GM18526 (cell line): ENCODE results near the gene GRIP1.

Experiments
- POLR2A ChIP-seq: IDR thresholded peaks from 3 replicates; pipeline ENCODE4 v1.6.1; 2011; ENCODE audit not compliant: insufficient read length; ENCODE audit errors: extremely low read depth

The GRIP1 gene, protein sequence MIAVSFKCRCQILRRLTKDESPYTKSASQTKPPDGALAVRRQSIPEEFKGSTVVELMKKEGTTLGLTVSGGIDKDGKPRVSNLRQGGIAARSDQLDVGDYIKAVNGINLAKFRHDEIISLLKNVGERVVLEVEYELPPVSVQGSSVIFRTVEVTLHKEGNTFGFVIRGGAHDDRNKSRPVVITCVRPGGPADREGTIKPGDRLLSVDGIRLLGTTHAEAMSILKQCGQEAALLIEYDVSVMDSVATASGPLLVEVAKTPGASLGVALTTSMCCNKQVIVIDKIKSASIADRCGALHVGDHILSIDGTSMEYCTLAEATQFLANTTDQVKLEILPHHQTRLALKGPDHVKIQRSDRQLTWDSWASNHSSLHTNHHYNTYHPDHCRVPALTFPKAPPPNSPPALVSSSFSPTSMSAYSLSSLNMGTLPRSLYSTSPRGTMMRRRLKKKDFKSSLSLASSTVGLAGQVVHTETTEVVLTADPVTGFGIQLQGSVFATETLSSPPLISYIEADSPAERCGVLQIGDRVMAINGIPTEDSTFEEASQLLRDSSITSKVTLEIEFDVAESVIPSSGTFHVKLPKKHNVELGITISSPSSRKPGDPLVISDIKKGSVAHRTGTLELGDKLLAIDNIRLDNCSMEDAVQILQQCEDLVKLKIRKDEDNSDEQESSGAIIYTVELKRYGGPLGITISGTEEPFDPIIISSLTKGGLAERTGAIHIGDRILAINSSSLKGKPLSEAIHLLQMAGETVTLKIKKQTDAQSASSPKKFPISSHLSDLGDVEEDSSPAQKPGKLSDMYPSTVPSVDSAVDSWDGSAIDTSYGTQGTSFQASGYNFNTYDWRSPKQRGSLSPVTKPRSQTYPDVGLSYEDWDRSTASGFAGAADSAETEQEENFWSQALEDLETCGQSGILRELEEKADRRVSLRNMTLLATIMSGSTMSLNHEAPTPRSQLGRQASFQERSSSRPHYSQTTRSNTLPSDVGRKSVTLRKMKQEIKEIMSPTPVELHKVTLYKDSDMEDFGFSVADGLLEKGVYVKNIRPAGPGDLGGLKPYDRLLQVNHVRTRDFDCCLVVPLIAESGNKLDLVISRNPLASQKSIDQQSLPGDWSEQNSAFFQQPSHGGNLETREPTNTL

DNA sequence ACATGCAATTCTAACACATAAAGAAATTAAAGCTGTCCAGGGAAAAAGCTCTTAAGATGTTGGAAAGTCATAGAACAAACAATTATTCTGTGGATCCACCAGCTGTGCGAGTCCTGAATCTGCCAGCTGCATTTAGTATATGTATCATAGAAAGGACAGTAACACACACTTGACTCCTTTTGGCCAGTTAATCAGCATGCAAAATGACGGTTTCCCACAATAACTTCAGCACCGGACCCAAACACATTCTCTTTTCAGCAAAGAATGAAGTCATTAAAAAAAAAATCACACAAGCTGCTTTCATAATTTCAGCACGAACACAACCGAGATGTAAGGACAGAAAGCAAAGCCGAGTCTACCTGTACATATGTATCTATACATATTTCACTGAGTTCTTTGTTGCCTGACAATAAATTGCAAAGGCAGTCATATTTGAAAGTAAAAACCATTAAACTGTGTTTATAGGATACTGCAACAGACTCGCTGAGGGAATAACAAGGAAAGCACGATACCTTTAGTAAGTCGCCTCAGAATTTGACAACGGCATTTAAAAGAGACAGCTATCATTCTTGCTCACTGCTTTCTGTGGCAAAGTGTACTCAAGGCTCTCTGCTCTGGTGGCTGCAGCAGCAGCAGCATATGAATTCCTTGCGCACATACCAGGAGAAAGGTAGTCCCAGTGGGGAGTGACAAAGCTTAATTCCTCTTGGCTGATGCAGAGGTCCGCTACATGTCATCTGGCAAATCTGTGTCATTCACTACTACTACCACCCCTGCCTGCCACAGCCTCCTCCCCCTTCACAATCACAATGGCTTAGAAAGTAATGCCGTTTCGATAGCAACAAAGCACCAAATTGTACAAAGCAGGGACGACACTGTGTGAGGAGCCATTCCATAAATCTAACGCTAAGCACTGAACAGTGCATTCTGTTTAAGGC lies at the start of gene GRIP1:
GRIP1 (minus strand) TSS at position 739 of the 938 bp plus-strand sequence; CDS start at position 567, 172 bp downstream.
- TF ChIP-seq POLR2A: no peak

DNA sequence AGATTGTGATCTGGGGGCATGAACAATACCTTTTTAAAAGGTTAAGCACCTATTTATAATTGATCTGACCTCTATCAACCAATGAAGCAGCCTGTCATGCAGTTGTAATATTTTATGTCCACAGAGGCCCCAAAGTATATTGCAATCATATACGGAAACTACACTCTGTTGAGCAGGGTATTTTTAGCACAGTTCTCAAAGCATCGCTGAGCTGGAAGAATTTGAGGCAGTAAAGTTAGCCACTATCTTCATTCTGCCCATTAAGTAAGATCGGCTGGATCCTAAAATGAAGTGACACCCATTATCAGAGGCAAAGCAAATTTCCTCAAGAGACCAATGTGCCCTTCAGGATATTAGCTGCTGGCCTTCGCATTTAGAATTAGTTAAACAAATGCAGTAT lies 47.7 kb upstream of the GRIP1 start:
- TF ChIP-seq POLR2A: no peak

DNA sequence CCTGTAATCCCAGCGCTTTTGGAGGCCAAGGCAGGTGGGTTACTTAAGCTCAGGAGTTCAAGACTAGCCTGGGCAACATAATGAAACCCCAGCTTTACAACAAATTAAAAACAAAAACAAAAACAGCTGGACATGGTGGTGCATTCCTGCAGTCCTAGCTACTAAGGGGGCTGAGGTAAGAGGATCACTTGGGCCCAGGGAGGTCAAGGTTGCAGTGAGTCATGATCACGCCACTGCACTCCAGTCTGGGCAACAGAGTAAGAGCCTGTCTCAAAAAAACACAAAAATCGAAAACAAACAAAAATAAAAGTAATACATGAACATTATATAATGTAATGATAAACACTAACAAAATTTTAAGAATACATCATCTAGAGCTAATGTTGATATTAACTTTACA lies 46.2 kb upstream of the GRIP1 start:
- TF ChIP-seq POLR2A: no peak

DNA sequence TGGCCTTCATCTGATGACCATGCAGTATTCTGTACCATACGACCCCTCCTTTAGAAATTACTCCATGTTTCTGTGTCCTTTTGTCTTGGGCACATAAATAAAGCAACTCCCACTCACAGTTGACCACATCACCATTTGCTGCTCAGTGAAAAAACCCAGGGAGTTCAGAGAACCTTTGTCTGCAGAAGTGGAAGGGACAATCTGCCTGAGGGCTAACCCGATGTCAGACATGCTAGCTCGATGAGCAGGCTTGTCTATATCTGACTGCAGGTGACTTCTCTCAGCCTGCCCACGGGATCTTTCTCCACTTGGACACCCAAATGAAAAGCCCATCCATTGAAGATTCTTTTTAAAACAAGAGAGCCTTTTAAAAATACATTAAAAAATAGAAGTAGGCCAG lies 45.7 kb upstream of the GRIP1 start:
- no peak for TF ChIP-seq POLR2A

DNA sequence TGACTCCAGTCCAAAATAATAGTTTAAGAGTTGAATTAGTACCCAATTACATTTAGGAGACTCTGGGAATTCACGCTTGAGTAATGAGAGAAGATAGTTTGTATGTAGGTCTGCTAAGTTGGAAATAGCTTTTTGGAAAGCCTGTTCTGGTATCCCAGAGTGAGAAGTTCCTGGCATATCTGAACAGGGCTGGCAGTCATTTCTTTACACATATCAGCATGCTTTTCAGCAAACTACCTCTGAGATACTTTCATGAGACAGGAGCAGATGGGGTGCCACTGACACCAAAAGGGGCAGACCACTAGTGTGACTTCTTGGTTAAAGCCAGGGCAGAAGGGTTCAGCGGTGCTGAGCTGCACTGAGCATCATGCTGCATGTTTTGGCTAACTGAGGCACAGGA lies 45.1 kb upstream of the GRIP1 start:
- TF ChIP-seq POLR2A: no peak

DNA sequence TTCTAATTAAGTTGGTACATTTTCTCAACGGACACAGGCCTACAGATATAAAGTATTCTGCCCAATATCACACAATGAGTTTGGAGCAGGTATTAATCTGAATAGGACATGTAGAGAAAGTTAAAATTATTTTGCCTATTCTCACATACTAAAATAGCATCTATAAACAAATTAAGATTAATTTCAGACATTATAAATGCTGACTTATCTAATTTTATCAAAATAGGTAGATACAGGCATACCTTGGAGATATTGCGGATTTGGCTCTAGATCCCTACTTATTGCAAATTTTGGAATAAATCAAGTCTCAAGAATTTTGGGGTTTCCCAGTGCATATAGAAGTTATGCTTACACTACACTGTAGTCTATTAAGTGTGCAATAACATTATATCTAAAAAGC lies 41.0 kb upstream of the GRIP1 start:
- no peak for TF ChIP-seq POLR2A

DNA sequence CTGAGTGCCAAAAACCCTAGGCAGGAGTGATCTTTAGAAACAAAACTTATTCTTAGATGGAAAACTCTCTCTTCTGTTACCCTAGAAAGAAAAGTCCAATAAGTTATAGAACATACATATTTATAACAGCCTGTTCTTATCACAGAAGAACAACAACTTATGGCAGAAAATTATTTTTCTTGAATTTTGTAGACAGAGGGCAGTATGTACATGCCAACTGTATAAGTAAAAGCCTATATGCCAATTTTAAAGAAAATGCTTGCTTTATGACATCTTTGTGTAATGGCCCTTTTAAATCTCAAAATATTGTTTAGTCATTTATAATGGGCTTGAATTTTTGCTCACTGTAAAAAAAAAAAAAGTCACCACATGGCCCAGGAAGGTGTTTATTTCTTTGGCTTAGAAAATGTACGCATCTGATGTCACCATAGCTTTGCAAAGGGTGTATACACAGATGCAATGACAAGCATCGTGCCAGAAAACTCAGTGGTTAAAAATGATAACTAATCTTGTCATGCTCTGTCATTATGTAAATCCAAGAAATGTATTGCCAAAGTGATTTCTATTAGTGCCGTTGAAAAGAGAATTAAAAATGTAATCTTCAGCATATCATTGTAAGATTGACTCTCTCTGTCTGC lies 38.3 kb upstream of the GRIP1 start:
- no peak for TF ChIP-seq POLR2A

DNA sequence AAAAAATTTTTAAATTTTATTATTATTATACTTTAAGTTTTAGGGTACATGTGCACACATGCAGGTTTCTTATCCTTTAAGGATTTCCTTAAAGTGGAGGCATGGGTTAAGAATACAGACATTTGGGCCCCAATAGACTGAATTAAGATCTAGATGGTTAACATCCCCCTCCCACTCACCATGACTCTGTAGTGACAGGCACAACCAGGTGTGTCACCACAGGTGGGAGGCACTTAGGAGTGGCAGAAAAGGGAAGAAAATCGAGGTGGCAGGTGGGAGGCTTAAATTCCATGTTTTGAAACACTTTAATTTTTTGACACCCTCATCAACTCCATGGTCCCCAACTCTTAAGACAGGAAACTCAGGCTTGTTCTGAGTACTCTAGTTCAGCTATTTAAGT lies 37.6 kb upstream of the GRIP1 start:
- no peak for TF ChIP-seq POLR2A

DNA sequence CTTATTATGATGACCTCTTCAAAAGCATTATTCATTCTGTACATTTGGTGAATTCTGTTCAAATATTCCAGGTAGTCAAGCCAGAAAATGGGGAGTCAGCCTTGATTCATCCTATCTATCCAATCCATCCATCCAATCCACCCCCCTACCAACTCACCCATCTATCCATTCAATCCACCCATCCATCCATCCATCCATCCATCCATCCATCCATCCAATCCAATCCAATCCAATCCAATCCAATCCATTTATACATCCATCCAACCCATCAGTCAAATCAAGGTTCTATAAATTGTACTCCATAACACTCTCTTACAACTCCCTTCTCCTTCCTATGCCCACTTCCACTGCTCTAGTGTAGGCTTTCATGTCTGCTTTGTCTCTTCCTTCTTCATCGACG lies 35.8 kb upstream of the GRIP1 start:
- TF ChIP-seq POLR2A: no peak

DNA sequence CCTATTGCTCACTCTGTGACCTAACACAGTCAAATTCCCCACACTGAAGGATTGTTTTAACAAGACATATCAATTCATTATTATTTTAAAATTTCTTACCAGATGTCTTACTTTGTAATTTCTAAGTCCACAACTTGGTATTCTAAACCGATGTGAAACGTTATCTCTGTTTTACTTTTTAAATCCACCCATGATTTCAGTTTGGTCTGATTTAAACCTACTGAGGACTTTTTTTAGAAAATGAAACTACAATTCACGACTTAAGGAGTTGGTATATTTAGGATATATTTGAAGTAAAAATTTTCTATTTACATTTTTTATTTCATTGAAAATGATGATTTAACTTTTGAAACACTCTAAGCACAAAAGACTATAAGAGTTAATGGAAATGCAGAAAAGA lies 35.1 kb upstream of the GRIP1 start:
- no peak for TF ChIP-seq POLR2A

DNA sequence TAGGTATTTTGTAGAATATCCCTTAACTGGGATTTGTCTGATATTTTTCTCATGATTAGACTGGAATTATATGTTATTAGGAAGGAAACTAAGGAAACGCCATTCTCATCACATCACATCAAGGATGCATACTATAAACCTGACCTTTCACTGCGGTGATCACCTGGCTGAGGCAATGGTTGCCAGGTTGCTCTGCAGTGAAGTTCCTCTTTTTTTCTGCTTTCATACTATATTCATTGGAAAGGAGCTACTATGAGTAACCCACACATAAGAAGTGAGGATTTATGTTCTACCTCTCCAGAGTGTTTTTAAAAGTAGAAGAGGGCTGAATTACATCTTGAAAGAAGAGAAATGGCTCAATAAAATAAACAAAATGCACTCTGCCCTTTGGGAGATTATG lies 31.0 kb upstream of the GRIP1 start:
- TF ChIP-seq POLR2A: no peak

DNA sequence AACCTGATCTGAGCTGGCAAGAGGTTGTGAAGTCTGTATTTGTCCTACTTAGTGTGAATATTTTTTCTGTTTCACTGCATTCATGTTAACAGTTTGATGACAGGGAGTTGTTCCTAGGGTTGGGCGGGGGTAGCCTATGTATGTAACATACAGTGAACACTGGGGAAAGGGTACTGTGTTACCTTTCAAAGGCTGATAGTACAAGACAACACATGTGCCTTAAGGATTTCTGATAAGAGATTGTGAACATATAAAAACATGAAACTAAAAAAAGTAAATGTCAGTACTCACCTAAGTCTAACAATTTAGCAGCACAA lies 30.5 kb upstream of the GRIP1 start:
- TF ChIP-seq POLR2A: no peak

DNA sequence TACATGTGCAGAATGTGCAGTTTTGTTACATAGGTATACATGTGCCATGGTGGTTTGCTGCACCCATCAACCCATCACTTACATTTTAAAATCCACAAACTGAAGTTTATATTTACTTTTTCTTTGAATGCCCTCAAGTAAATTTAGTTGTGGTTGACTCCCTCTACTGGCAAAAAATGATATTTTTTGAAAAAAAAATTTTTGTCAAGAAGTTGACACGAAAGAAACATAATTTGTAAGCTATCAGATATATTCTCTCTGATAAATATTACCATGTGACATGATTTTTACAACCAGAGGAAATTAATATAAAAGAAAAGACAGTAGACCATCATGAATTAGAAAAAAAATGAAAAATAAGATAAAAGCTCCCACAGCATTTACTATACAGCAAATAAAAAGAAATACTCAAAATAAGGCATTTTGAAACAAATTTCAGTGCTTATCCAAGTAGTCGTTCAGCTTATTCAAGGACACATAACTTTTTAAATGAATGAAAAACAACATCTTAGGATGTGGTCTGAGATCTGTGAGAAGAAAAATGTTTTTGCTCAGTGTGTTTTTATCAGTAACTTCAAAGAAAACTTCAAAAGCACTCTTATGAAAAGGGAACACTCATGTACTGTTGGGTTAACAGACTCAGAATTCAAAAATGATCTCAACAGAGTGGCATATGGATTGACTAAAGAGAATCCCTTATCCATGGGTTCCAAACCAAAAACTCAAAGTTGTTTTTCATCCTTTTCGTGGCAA lies 30.0 kb upstream of the GRIP1 start:
- no peak for TF ChIP-seq POLR2A
